ENCODE measurements around the gene HSPA12B.

HSPA12B gene

DNA sequence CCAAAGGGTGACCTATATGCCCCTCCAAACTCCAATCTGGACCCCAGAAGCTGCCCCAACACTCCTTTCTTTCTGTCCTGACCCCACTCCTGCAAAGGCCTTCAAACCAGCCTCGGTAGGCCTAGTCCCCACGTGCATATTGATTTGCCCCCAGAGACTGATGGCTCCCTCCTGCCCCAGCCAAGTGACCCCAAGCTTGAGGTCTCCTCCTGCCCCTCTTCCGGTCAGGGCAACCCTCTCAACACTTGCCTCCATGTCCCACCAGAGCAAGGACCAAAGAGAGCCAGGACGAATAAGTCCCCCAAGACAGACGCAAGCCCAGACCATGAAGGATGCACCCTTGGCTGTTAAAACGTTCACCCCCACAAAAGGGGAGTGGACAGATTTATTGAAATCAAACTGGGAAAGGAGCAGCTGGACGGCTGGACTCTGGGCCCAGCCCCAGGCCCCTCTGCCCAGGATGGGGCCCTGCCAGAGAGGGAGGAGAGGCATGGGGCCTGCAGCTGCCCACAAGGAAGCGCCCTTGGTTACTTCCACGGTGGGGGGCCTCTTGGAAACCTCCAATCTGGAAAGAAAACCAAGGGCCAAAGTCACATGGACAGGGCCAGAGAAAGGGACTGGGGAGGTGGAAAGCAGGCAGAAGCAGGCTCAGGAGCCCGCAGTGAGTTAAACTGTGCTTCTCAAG, 51.2 kb downstream of the HSPA12B start:
- no peak overlapping the region for H3K4me3 ChIP-seq (ENCODE audit: low read depth, low read length)
- no peaks in the 10 kb centered on the region for H3K9me3 ChIP-seq
- no peak for DNase-seq
- peaks cover 9% of the 10 kb centered on the region for H3K36me3 ChIP-seq
- no peak for TF ChIP-seq CTCF (IDR thresholded peaks at IDR 0.05; ENCODE audit: low read depth, low read length)
- no peaks in the 10 kb centered on the region for H3K27me3 ChIP-seq
- peaks cover 3% of the 10 kb centered on the region for H3K4me1 ChIP-seq

DNA sequence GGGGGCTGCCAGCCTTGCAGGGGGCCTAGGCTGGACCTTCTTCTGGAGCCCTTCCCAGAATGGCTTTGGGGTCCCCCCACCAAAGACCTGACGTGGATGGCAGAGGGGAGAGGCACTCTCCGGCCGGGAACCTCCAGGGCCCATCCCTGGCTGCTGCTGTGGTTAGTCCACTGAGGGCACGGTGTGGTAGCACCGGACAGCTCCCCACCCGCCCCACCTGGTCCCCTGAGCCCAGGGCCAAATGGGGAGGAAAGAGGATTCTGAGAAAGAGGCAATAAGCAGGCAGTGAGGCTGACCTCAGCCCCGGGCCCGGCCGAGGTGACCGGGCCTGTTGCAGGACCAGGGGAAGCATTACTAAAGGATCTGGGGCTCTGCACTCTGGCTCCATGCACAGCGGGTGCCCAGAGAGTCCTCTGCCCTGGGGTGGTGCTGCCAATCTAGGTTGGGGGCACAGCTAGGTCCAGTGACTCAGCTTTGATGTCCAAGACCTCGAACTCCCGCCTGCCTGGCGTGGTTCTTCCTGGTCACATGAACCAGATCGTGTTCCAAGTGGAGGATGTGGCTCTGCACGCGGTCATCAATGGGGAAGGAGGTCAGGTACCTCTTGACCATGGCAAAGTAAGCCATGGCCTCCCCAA, 51.9 kb downstream of the HSPA12B start:
- peak overlapping the region; percentile 84 for H3K4me3 ChIP-seq (ENCODE audit: low read depth, low read length)
- DNase-seq: peak; percentile 10
- H3K27me3 ChIP-seq: no peaks in the 10 kb centered on the region

GRCh38 chr20:3784863-3785239, 52.4 kb downstream of the HSPA12B start:
- no peaks in the 10 kb centered on the region for H3K27me3 ChIP-seq
- H3K4me3 ChIP-seq (ENCODE audit: low read depth, low read length): peak overlapping the region; percentile 84
- H3K36me3 ChIP-seq: peaks cover 9% of the 10 kb centered on the region
- peaks cover 8% of the 10 kb centered on the region for H3K4me1 ChIP-seq
- H3K9me3 ChIP-seq: no peaks in the 10 kb centered on the region
- no peak for TF ChIP-seq CTCF (IDR thresholded peaks at IDR 0.05; ENCODE audit: low read depth, low read length)
- no peak for DNase-seq

More for the DNA sequence above, 51.9 kb downstream of the HSPA12B start:
- H3K36me3 ChIP-seq: peaks cover 9% of the 10 kb centered on the region
- H3K4me1 ChIP-seq: peaks cover 8% of the 10 kb centered on the region
- H3K9me3 ChIP-seq: no peaks in the 10 kb centered on the region
- no peak for TF ChIP-seq CTCF (IDR thresholded peaks at IDR 0.05; ENCODE audit: low read depth, low read length)

DNA sequence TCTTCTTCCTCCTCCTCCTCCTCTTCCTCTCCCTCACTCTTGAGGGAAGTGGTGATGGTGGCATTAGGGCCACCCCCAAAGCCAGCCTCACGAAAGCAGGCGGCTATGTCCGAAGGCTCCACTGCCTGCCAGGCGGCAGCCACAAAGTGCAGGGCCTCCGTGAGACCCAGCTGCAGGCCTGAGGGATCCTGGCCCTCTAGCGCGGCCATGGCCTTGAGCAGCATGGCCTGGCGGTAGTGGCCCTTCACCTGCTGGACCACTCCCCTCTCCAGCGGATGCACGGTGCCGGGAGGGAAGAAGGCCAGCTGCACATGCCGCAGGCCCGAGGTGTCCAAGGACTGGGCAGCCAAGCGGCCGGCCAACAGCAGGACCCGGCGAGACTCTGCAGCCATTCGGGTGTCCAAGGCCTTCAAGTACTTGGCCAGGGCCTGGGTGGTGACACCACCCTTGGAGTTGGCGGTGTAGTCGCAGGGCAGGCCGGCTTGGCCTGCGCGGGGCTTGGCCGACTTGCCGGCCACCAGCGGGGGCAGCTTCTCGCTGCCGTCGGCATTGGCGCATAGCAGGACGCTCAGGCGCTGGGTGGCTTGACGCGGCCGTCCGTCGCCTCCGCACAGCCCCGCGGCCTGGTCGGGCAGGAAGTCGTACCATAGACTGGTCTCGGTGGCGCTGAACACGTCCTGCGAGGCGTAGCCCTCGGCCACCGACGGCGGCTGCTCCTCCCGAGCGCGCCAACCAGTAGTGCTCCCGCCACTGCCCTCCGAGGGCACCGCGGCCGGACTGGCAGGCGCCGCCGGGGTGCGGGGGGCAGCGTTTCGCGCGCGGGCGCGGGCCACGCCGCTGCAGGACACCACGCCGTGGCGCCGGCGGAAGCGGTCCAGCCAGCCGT, 53.0 kb downstream of the HSPA12B start:
- DNase-seq: peak; percentile 49
- Histone ChIP-seq H3K4me1 (peaks cover 8% of the 10 kb centered on the region), H3K4me3 (ENCODE audit: low read depth, low read length) (peak overlapping the region; percentile 84), H3K36me3 (peaks cover 9% of the 10 kb centered on the region), H3K9me3 (no peaks in the 10 kb centered on the region), H3K27me3 (no peaks in the 10 kb centered on the region)
- TF ChIP-seq CTCF (IDR thresholded peaks at IDR 0.05; ENCODE audit: low read depth, low read length): no peak

GRCh38 chr20:3786126-3786484, 53.6 kb downstream of the HSPA12B start:
- Histone ChIP-seq H3K4me3 (ENCODE audit: low read depth, low read length) (peak overlapping the region; percentile 84), H3K27me3 (no peaks in the 10 kb centered on the region), H3K36me3 (peaks cover 9% of the 10 kb centered on the region), H3K9me3 (no peaks in the 10 kb centered on the region), H3K4me1 (peaks cover 8% of the 10 kb centered on the region)
- TF ChIP-seq CTCF (IDR thresholded peaks at IDR 0.05; ENCODE audit: low read depth, low read length): no peak
- peak; percentile 64 for DNase-seq
